Muscle of back (tissue), 11 donors: ENCODE measurements around the gene SLC6A1. TPM values are rescaled to one million over a fixed set of nuclear protein-coding genes. Genes with fewer than 3 reads are reported as not detected.

ENCODE experiments used
- DNase-seq, 3 donors: peaks; one replicate each; pipeline versions ENCODE4 v3.0.0 to v3.0.0-alpha.2; 2013
- polyA plus RNA-seq, 10 donors: library from polyadenylated mRNA; unstranded; fragments of 120-200 nt; gene quantifications; one replicate each; pipeline ENCODE4 v1.2.1, GENCODE V29; 2013; ENCODE audit not compliant: insufficient read length in 10 of 10

The SLC6A1 gene
- polyA plus RNA-seq, 10 donors, result 1.1 to 5.2 (median 2.6) TPM

DNA sequence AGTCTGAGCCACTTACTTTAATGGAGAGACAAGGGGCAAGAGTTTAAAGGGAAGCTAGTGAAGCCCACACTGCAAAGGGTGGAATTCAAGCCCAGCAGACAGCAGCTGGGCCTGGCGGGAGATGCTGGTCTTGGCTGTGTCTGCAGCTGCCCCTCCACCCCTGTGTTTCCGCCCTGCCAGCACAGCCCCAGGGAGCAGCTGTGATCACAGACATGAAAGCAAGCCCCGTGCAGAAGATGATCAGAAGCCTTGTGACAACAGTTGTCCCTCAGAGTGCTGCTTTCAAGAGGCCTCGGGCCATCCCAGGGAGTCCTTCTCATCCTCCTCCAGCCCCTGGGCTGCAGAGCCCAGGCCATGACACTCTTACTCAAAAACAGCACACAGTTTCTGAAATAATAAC lies 24.1 kb upstream of the SLC6A1 start:
- peak; percentile 56 to 63 (median 62) for DNase-seq

DNA sequence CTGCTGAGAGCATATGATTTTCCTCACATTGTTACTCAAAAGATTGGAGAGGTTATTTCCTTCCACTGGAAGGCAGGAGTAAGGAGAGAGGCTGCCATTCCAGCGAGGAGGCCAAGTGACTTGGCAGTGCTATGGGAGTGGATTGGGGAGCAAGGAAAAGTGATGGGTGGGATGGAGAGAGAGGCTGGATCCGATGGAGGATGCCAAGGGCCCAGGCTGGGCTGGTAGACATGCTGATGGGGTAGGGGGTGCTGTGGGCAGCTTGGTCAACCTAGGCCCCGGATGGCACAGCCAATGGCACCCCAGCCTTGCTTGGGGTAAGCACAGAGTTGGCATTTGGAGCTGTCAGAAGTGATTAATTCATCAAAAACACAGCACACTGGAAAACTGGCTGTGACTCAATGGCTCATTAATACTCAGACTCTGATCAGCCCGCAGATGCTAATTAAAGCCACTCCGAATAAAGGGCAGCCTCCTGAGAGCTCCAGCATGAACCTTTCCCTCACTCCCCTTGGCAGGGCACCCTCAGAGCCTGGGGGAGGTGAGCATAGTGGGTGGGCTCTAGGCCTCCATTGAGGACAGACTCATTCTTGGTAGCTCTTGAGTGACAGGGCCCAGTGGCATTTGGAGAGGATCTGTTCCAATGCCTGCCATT lies 22.1 kb upstream of the SLC6A1 start:
- DNase-seq, result no peak

DNA sequence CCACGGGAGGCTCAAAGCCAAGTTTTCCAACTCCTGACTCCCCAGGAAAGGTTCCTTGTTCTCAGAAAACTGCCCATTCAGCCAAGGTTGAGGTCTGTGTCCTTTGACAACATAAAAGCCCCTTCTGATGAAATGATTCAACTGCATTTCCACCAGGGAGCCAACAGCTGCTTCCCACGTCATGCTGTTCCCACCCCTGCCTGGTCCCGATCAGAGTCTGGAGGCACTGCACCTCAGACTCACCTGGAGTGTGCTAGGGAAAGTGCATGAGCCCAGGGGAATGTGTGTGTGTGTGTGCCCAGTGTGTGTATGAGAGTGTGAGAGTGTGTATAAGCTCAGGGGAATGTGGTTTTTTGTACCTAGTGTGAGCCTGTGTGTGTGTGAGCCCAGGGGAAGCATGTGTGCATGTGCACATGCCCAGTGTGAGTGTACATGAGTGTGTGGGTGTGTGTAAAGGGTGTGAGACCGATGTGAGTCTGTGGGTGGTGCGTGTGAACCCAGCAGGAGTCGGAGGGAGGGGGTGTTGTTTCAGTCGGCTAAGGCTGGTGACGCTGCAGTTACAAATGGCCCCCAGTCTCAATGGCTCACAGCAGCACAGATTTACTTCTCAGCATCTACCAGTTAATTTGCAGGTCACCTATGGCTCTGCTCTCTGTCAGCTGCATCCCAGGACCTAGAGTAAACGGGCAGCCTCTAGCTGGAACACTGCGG lies 20.3 kb upstream of the SLC6A1 start:
- no peak for DNase-seq

DNA sequence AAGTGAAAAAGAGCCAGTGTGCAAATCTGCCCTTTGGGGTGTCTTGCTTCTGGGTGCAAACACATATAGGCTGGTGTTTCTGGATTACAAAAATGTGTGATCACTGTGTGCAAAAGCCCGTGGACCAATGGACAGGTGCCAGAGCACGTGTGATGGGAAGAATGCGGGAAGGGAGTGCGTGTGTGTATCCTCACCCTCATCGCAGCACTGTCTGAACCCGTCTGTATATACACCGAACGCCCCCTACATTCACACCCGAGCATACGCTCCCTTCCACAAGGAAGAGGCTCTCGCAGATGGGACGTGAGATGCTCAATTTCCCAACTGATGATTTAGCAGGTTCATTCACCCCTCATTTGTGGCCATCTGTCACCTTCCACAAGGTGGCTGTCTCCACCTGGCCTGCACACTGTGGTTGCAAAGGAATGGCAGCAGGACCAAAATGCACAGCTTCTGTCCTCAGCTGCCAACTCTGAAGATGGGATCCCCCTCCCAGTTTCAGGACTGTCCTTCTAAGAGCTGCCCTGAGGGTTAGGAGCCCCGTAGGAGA lies 19.4 kb upstream of the SLC6A1 start:
- DNase-seq, result no peak

DNA sequence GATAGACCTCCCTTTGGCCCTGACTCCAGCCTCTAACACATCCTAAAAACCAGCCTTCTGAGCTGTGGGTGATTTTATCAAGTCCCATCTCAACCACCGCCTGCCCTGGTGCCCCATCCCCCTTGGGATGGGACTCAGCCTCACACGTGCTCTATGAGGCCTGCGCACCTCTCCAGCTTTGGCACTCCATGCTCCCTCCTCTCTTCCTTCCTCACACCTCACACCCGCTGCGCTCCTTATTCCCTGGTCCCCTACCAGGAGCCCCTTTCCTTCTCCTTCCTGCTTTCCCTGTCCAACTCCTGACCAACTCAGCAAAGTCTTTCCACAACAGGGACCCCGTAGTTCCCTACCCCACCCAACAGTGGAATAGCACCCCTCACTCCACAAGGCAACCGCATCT lies 18.4 kb upstream of the SLC6A1 start:
- no peak for DNase-seq

DNA sequence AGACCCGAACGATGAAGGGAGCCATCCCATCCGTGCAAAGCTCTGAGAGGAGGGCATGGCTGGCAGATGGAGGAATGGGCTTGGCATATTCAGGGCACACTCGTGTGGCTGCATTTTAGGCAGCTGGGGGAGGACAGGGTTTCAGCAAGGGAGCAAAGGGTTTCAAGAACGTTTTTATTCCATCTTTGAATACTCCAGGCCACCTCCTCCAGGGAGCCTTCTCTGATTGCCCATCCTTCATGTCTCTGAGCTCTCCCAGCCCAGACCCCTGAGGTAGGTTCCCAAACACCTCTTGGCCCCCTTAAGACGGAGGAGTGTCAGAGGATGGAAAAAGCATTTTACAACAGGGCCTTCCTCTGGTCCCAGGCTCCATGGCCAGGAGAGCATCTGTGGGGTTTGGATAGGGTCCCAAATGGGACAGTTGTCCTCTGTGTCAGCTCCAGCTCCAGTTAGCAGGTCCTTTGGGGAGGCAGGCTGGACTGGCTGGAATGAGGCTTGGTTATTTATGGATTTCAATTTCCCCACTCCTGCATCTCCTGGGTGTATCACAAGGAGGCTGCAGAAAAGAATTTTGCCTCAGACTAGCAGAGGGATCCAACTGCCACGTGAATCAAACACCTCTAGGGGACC lies 17.7 kb upstream of the SLC6A1 start:
- DNase-seq, result no peak

DNA sequence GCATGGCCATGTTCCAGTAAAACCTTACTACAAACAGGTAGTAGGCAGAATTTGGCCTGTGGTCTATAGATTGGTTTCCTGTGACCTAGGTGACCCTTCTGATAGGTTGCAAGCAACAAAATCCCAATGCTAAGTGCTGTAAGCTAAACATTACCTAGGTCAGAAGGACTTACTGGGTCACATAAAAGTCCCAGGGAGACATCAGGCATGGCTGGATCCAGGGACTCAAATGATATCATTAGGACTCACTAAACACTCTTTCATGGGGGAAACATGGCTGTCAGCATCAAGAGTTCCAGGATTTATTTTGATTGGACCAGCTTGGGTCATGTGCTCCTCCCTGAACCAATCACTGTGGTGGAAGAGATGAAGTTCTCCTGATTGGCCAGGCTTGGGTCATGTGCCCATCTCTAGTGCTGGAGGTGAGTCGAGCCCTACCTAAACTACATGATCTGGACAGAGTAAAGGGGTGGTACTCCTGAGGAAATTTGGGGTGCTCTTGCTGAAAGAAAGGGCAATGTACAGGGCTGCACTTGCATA lies 16.8 kb upstream of the SLC6A1 start:
- no peak for DNase-seq

DNA sequence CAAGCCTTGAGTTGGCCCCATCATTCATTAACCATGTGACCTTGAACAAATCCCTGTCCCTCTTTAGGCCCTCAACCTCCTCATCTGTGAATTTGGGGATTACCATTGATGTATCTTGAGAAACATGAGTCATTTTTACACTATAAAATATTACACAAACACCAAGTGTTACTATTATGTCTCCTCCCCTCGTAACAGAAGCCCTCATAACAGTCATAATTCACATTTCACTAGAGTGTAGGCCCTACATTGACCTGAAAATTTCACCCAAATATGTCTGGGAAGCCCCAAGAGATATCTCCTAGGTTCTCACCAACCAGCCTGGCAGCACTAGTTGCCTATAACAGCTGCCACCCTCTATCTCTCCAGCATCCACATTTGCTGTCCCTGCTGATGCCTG lies 15.8 kb upstream of the SLC6A1 start:
- DNase-seq, result no peak

DNA sequence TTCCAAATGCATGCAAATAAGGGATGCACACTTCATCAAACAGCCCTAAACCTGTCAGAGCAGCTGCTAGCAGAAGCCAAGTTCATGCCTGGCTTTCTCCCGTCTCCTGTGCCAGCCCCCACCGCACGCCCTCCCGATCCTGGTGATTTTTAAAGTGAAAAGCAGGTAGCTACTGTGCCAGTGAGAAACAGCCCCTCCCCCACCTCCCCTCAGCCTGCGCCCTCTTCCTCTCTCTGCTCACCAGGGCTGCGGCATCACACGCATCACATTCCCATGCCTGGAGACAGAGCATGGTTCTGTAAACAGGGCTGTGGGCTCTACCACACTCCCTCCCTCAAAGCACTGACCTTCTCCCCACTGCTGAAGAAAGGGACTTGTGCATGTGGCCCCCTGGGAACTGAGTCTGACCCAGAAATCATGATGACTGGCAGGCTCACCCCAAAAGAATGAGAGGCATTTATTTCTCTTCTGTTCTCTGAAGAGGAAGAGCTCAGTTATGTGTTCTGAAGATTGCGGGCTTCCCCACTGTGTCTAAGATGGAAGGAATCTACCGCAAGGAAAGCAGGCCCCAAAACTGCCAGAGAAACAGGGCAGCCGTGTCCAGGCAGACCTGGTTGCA lies 14.5 kb upstream of the SLC6A1 start:
- DNase-seq, result no peak

DNA sequence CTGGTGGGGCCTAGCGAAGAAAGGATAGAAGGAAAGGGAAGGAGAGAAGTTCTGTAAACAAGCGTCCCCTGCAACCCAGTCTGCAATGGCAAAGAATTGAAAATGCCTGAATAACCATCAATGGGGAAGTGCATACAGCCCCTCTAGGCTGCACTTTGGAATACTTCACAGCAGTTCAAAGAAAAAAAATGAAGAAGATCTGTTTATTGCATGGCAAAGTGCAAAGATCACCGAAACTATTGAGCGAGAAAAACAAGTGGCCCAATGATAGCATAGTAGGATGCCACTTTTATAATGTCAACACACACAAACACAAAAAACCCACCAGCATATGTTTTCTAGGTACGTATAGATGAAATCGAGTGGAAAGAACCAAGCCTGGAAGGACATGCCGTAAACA lies 13.6 kb upstream of the SLC6A1 start:
- DNase-seq, result no peak

DNA sequence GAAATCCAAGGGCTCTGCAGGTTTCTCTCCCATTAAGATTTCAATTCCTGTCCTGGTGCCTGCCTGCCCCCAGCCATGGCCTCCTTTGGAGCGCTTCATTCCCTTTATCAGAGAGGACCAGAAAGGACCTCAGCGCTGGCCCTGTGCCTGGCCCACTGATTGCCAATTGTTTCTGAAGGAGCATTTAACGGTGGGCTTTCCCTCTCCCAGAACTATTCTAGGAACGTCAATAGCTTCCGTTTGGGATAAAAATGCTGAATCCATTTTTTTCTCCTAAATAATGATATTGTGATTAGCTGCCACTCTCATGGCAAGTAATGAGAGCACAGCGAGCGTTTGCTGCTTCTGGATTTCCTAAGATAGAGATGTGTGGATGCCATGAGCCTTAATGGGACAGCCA lies 12.2 kb upstream of the SLC6A1 start:
- DNase-seq, result no peak

DNA sequence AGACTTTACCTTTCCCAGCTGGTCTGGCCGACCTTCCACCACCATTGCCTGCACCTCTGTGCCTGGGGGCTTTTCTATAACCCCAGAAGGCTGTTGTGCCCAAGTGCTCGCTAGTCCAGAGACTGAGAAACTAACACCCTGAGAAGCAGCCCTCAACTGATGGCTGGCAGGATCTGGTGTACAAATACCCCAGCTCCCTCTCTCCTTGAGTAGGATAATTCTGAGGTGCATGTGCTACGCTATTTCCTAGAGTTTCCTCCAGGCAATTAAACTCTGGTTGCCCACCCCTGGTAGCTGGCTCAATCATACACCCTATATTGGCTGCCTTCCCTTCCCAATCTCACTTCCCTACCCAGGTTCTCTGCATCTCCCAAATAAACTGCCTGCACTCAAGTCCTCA lies 11.5 kb upstream of the SLC6A1 start:
- no peak for DNase-seq

DNA sequence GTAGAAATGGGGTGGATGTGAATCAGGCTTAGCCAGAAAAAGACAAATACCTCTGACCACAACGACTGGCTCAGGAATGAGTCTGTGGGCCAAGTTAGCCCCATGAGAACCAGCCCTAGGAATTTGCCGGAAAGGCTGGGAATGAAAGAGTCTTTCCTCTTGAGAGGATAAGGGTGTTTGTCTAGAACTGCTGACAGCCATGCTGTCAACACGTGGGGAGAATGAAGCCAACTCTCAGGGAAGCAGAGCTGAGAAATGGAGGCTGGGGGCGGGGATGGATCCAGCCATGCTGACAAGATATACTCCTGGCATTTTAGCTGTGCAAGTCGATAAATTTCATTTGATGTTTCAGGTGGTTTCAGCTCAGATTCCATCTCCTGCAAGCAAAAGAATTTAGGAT lies 10.6 kb upstream of the SLC6A1 start:
- DNase-seq, result peak in 1 of 3 donors; percentile 62

DNA sequence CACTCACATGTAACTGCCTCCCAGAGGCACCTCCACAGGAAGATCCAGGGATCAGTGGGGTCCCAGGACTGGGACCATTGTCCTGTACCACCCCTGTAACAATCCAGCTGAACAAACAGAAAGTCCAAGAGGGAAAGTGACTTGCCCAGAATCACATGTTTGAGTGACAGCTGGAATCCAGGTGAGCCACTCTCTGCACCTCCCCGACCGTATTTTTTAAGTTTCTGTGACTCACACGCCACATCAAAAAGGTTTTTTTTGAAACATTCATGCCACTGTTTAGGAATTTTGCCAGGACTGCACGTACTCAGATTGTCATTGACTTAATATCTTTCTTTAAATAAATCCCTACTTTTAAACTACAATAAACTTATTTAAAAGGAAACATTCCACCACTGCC lies 9.8 kb upstream of the SLC6A1 start:
- DNase-seq, result no peak

DNA sequence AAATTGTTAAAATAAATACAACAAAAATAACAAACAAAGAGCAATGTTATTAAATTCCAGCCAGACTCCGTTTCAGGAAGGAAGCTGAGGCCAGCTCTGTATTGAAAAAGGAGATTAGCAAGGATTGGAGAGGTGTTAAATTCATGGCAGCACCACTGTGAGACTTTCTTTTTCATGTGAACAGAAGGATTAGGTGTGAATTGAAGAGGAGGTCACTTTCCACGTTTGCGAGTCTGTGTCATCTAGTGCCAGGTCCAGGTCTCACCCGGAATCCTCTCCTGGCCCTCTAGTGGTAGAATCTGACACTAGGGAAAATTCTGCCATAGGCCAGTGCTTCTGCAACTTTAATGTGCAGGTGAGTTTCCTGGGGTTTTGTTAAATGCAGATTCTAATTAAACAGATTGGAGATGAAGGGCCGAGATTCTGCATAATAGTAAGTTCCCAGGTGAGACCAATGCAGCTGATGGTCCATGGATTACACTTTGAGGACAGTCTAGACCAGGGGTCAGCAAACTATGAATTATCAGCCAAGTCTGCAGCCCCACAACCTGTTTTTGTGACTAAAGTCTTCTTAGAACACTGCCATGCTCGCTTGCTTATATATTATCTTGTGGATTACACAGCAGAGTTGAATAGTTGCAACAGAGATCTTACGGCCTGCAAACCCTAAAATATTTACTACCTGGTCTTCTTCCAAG lies 9.2 kb upstream of the SLC6A1 start:
- peak in 2 of 3 donors; percentile 31 to 51 for DNase-seq

DNA sequence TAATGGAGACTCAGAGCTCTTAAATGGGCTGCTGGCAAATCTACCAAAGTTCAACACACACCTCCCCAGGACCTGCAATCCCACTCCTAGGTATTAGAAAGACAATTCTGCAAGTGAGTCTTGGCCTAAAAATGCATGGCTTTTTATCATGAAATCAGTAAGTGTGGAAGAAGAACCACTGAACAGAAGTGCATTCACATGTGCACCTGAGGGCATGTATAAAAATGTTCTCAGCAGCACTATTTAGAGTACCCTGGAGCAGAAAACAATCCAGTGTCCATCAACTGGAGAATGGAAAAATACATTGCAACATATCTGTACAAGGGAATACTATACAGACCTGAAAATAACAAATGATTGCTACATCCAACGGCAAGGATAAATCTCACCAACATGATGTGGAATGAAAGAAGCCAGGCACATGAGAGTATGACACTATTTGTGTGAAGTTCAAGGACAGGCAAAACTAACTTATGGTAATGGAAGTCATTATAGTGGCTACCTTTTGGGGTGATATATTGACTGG lies 8.1 kb upstream of the SLC6A1 start:
- no peak for DNase-seq

DNA sequence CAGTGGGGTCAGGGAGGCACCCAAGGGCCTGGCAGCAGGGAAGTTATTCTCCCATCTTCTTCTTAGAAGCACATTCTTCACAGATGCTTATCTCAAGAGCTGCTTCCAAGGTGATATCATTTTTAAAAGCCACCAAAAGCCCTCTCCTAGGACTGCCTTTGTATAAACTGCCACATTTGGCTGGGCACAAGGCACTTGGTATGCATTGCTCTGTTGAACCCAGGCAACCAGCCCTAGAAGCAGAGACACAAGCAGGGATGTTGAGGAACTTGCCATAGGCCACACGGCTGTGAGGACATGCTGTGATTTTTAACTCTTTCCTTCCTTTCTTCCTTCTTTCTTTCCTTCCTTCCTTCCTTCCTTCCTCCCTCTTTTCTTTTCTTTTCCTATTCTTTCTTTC lies 7.4 kb upstream of the SLC6A1 start:
- DNase-seq, result no peak

DNA sequence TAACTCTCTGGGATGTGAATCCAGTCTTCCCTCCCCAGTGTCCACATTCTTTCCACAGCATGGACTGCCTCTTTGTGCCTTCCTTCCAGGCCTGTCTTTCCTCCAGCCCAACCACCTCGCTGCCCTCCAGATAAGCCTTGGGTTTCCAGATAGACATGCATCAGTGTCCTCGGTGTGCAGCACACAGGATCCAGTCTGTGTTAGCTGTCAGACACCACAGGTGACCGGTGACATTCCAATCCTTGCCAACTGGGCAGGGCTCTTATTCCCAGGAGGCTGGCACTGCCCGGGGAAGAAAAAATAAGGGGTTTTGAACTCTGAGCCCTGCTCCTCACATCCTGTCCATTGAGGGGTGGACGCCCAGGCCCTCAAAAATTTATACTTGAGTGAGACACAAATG lies 6.0 kb upstream of the SLC6A1 start:
- DNase-seq, result no peak

DNA sequence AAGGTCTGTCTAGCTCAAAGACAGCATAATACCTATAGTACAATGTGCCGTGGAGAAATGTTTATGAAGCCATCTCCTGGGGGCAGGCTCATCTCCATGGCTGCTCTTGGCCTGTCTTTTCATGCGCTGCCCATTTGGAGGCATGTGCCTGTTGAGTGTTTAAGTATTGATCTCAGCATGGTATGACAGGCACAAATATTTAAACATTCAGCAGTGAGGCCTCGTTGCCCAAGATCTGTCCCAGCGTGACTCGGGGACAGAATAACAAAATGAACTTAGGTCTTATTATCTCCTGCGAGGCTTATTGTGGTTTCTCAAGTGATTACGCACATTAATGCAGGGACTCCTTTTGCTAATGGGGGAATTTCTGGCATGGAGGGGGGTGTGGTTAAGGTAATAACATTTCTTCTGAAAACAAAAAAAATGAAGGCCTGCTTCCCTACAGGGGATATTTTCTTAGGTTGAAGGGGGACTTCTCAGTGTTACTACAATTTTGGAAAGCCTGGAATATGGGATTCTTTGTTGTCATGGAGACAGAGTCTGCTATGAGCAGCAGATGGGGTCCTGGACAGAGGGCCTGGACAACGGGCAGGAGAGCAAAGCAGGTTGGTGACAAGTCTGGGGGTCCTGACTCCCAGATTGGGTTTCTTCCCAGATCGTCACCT lies 4.4 kb upstream of the SLC6A1 start:
- DNase-seq, result no peak

DNA sequence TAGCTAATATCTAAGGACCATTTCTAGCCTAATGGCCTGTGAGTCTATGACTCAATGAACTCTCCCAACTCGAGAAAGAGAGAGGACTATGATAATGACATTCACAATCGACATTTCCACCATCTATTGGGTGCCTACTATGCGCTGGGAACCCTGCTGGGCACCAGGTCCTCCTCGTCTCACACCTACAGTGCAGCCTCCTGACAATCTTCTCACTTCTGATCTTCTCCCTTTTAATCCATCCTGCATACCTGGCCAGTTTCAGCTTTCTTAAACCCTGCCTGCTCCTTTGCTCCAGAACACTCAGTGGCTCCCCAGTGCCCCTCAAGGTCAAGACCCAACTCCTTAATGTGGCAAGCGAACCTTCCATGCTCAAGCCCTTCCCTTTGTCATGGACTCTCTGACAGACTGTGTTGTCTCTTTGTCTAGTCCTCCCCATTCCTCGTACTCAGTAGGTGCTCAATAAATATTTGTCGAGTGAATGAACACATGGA lies 3.5 kb upstream of the SLC6A1 start:
- DNase-seq, result no peak
